HEK293T (cell line): ENCODE results near the gene PAM.

Experiments
- FOXA1 ChIP-seq: fragments of 450-650 bp; IDR thresholded peaks from 2 replicates; pipeline ENCODE4 v1.6.1; 2016; ENCODE audit warnings: mild to moderate bottlenecking
- FOXK2 ChIP-seq: fragments of 450-650 bp; IDR thresholded peaks from 2 replicates; pipeline ENCODE4 v1.6.1; 2016; ENCODE audit warnings: mild to moderate bottlenecking
- SP1 ChIP-seq: fragments of 450-650 bp; IDR thresholded peaks from 2 replicates; pipeline ENCODE4 v1.6.1; 2017
- ZNF384 ChIP-seq: fragments of 450-650 bp; IDR thresholded peaks from 2 replicates; pipeline ENCODE4 v1.6.1; 2016

DNA sequence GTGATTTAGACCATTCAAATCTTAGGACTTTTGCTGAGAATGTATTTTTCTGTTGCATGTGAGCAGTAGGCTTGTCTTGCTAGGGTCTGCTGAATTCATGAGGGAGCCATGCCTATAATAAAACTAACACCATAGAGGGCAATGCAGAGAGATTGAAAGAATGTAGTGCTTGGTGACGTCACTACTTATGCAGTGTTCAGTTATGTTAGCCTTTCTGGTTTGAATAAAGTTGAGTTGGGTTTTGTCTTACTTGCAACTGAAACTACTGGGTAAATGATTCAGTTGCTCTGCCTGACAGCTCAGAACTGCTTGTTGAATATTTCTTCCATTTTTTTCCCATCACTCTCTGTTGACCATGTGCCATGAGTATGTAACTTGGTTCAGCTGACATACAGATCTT is 114.1 kb downstream of the PAM start:
- TF ChIP-seq SP1: no peak
- TF ChIP-seq ZNF384: no peak
- TF ChIP-seq FOXK2: no peak
- TF ChIP-seq FOXA1: no peak
